Astrocyte (in vitro differentiated cells and primary cell): Measurements from ENCODE around the gene PRR12. TPM values are rescaled to one million over a fixed set of nuclear protein-coding genes. Genes with fewer than 3 reads are reported as not detected.

ENCODE experiments used
- DNase-seq: peaks from one replicate; pipeline ENCODE4 v3.0.0-alpha.2; 2010; ENCODE audit warnings: low read depth
- FAIRE-seq: peaks from 2 replicates; lab custom pipeline; 2011; peaks lifted over from hg19 to GRCh38; lab: Jason Lieb, UNC
- H2AFZ ChIP-seq: 2 replicates; pipeline ENCODE4 v1.6.0; 2012; ENCODE audit warnings: low read depth, low read length, inconsistent platforms
- H3K27ac ChIP-seq: 2 replicates; pipeline ENCODE4 v1.5.1; 2011; ENCODE audit warnings: low read depth, low read length, inconsistent platforms
- H3K27me3 ChIP-seq: 2 replicates; pipeline ENCODE4 v1.6.0; 2011; ENCODE audit warnings: low read length, inconsistent platforms; ENCODE audit not compliant: insufficient read depth
- H3K36me3 ChIP-seq: 2 replicates; pipeline ENCODE4 v1.5.1; 2011; ENCODE audit warnings: low read length, inconsistent platforms; ENCODE audit not compliant: insufficient read depth
- H3K4me1 ChIP-seq: 2 replicates; pipeline ENCODE4 v1.5.1; 2011; ENCODE audit warnings: low read length, inconsistent platforms; ENCODE audit not compliant: insufficient read depth
- H3K4me2 ChIP-seq: 2 replicates; pipeline ENCODE4 v1.6.0; 2012; ENCODE audit warnings: low read length, inconsistent platforms
- H3K4me3 ChIP-seq: 2 replicates; pipeline ENCODE4 v1.5.1; 2011; ENCODE audit warnings: low read depth, mild to moderate bottlenecking, low read length, inconsistent platforms; ENCODE audit not compliant: insufficient read depth
- H3K79me2 ChIP-seq: 2 replicates; pipeline ENCODE4 v1.6.0; 2012; ENCODE audit warnings: mild to moderate bottlenecking, low read length, inconsistent platforms; ENCODE audit not compliant: insufficient read depth
- H3K9ac ChIP-seq: 2 replicates; pipeline ENCODE4 v1.6.0; 2012; ENCODE audit warnings: mild to moderate bottlenecking, low read length, inconsistent platforms
- H3K9me3 ChIP-seq: 2 replicates; pipeline ENCODE4 v1.5.1; 2012; ENCODE audit warnings: low read depth, mild to moderate bottlenecking, low read length, inconsistent platforms; ENCODE audit not compliant: insufficient read depth
- H4K20me1 ChIP-seq: 2 replicates; pipeline ENCODE4 v1.6.0; 2012; ENCODE audit warnings: low read length, inconsistent platforms; ENCODE audit not compliant: insufficient read depth
- H3K27ac Mint-ChIP-seq: one replicate; pipeline ENCODE4 v1.8.0; 2021; ENCODE audit warnings: mild to moderate bottlenecking, mixed read lengths; ENCODE audit not compliant: unreplicated experiment
- H3K27me3 Mint-ChIP-seq: one replicate; pipeline ENCODE4 v1.8.0; 2021; ENCODE audit warnings: low read depth, mixed read lengths; ENCODE audit not compliant: unreplicated experiment
- H3K36me3 Mint-ChIP-seq: one replicate; pipeline ENCODE4 v1.8.0; 2021; ENCODE audit warnings: low read depth, mixed read lengths; ENCODE audit not compliant: unreplicated experiment
- H3K4me1 Mint-ChIP-seq: one replicate; pipeline ENCODE4 v1.8.0; 2021; ENCODE audit warnings: low read depth, mixed read lengths; ENCODE audit not compliant: unreplicated experiment
- H3K4me3 Mint-ChIP-seq: one replicate; pipeline ENCODE4 v1.8.0; 2021; ENCODE audit warnings: mild to moderate bottlenecking, moderate library complexity, mixed read lengths; ENCODE audit not compliant: unreplicated experiment
- H3K9me3 Mint-ChIP-seq: one replicate; pipeline ENCODE4 v1.8.0; 2021; ENCODE audit warnings: mild to moderate bottlenecking, mixed read lengths; ENCODE audit not compliant: unreplicated experiment
- EZH2 ChIP-seq: IDR thresholded peaks from 2 replicates; pipeline ENCODE4 v1.6.1; 2012; ENCODE audit warnings: mild to moderate bottlenecking, low read length, inconsistent platforms; ENCODE audit not compliant: insufficient read depth
- total RNA-seq: library from RNA; stranded (reverse); gene quantifications from 2 replicates; pipeline ENCODE4 v1.2.1, GENCODE V29; 2021
- TF ChIP-seq, protein P1 (sequence below): IDR thresholded peaks from 2 replicates; pipeline ENCODE4 v1.5.1; 2011; ENCODE audit warnings: low read depth, mild to moderate bottlenecking, inconsistent platforms, low read length, moderate library complexity; ENCODE audit not compliant: insufficient read depth

The PRR12 gene
- total RNA-seq, 1 donor from 2014 or later, result 29.7 TPM

GRCh38 chr19:49662011-49662410 lies 71.0 kb downstream of the PRR12 start:
- peaks cover 17% of the 10 kb centered on the region for H3K4me1 ChIP-seq
- H3K27me3 Mint-ChIP-seq, result no peaks in the 10 kb centered on the region
- no peak overlapping the region for H3K27ac Mint-ChIP-seq
- H3K27ac ChIP-seq, result no peak overlapping the region
- H3K27me3 ChIP-seq, result no peaks in the 10 kb centered on the region
- H3K36me3 Mint-ChIP-seq, result peaks cover 17% of the 10 kb centered on the region
- no peaks in the 10 kb centered on the region for H3K9me3 Mint-ChIP-seq
- H3K9me3 ChIP-seq, result peaks cover 4% of the 10 kb centered on the region
- TF ChIP-seq EZH2, result no peak
- TF ChIP-seq, protein P1, sequence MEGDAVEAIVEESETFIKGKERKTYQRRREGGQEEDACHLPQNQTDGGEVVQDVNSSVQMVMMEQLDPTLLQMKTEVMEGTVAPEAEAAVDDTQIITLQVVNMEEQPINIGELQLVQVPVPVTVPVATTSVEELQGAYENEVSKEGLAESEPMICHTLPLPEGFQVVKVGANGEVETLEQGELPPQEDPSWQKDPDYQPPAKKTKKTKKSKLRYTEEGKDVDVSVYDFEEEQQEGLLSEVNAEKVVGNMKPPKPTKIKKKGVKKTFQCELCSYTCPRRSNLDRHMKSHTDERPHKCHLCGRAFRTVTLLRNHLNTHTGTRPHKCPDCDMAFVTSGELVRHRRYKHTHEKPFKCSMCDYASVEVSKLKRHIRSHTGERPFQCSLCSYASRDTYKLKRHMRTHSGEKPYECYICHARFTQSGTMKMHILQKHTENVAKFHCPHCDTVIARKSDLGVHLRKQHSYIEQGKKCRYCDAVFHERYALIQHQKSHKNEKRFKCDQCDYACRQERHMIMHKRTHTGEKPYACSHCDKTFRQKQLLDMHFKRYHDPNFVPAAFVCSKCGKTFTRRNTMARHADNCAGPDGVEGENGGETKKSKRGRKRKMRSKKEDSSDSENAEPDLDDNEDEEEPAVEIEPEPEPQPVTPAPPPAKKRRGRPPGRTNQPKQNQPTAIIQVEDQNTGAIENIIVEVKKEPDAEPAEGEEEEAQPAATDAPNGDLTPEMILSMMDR, result no peak
- H3K79me2 ChIP-seq, result peaks cover 35% of the 10 kb centered on the region
- no peak overlapping the region for H3K9ac ChIP-seq
- H3K36me3 ChIP-seq, result peaks cover 23% of the 10 kb centered on the region
- H3K4me2 ChIP-seq, result no peak overlapping the region
- peaks cover 5% of the 10 kb centered on the region for H3K4me1 Mint-ChIP-seq
- no peak overlapping the region for H3K4me3 ChIP-seq
- peaks cover 42% of the 10 kb centered on the region for H4K20me1 ChIP-seq
- DNase-seq, result no peak
- no peak for FAIRE-seq
- no peak overlapping the region for H3K4me3 Mint-ChIP-seq
- no peak overlapping the region for H2AFZ ChIP-seq

DNA sequence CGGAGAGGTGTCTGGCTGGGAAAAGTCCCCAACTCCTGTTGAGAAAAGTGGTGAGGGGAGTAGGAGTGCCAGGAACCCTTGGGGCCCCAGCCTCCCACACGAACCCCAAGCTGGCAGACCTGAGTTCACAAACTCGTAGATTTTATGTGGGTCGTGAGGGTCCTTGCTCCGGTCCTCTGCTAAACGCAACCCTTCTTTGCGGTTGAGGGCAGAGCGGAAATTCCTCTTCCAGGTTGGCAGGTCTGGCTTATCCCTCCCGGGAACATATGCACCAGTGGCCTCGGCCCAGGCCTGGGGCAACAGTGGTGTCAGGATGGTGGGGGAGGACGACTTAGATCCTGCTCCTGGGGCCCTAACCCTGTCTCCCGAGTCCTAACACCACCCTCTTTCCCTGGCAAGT lies 72.2 kb downstream of the PRR12 start:
- Histone ChIP-seq H3K36me3 (peaks cover 23% of the 10 kb centered on the region), H3K9ac (no peak overlapping the region), H3K9me3 (peaks cover 4% of the 10 kb centered on the region), H3K4me2 (no peak overlapping the region), H3K4me3 (no peak overlapping the region), H3K79me2 (peaks cover 43% of the 10 kb centered on the region), H3K27me3 (no peaks in the 10 kb centered on the region), H3K4me1 (peaks cover 21% of the 10 kb centered on the region), H4K20me1 (peaks cover 36% of the 10 kb centered on the region), H2AFZ (no peak overlapping the region), H3K27ac (no peak overlapping the region)
- DNase-seq, result no peak
- TF ChIP-seq, protein P1, result no peak
- no peak for TF ChIP-seq EZH2
- Mint-ChIP-seq H3K27me3 (no peaks in the 10 kb centered on the region), H3K4me3 (no peak overlapping the region), H3K36me3 (peaks cover 17% of the 10 kb centered on the region), H3K4me1 (peaks cover 9% of the 10 kb centered on the region), H3K27ac (peak overlapping the region; percentile 31), H3K9me3 (no peaks in the 10 kb centered on the region)
- no peak for FAIRE-seq

DNA sequence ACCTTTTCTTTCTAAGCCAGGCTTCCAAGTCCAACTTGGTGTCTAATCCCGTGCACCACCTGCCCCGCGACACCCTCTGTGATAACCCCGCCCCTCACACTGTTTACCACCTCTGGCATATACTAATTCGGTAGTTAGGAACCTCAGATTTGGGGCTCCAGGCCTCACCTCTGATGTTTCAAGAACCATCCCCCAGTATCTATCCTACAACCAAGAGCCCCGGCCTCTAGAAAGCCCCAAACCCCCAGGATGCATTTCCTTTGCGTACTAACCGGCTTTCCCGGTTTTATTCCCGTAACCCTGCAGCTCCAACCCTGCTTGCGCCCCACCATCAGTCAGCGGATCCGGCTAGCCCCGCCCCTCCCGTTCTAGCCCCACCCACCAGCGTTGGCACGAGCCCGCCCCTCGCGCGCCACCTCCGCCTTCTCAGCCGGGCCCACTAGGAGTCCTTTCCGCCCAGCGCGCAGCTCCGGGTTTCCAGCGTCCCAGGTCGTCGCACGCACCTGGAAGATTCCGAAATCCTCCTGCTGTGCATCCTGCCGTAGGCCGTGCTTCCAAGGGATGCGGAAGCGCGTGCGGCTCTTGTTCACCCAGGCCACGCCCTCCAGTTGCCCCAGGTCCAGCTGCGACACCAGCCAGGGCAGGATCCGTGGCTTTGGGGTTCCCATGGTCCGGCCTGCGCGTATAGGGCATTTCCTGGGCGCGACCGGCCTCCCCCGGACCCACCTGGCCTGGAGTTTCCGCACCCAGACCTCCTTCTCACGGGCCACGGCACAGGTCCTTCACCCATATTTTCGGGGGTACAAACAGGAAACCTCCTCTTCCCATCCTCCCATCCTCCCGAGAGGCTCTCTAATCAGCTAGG lies 73.4 kb downstream of the PRR12 start:
- TF ChIP-seq, protein P1, result no peak
- no peak for TF ChIP-seq EZH2
- FAIRE-seq, result no peak

More for the DNA sequence above, 73.4 kb downstream of the PRR12 start:
- H3K4me1 Mint-ChIP-seq, result peaks cover 9% of the 10 kb centered on the region
- H3K4me1 ChIP-seq, result peaks cover 21% of the 10 kb centered on the region
- peak overlapping the region; percentile 44 for H3K27ac ChIP-seq
- H3K4me3 ChIP-seq, result peak overlapping the region; percentile 94
- H3K27me3 ChIP-seq, result no peaks in the 10 kb centered on the region
- H3K9me3 ChIP-seq, result peaks cover 4% of the 10 kb centered on the region
- peaks cover 43% of the 10 kb centered on the region for H3K79me2 ChIP-seq
- H3K9me3 Mint-ChIP-seq, result no peaks in the 10 kb centered on the region
- peaks cover 26% of the 10 kb centered on the region for H4K20me1 ChIP-seq
- peak overlapping the region; percentile 98 for H3K27ac Mint-ChIP-seq
- H3K36me3 ChIP-seq, result peaks cover 18% of the 10 kb centered on the region
- DNase-seq, result peak; percentile 42
- H3K36me3 Mint-ChIP-seq, result peaks cover 15% of the 10 kb centered on the region
- H3K4me2 ChIP-seq, result peak overlapping the region; percentile 94
- peak overlapping the region; percentile 100 for H3K4me3 Mint-ChIP-seq
- peak overlapping the region; percentile 43 for H2AFZ ChIP-seq
- H3K9ac ChIP-seq, result peak overlapping the region; percentile 92
- H3K27me3 Mint-ChIP-seq, result no peaks in the 10 kb centered on the region
